Measurements from ENCODE around the gene FARS2. TPM values are rescaled to one million over a fixed set of nuclear protein-coding genes. Genes with fewer than 3 reads are reported as not detected.

The FARS2 gene
- total RNA-seq, 1 experiment from 2014 or later, result 15.0 TPM

DNA sequence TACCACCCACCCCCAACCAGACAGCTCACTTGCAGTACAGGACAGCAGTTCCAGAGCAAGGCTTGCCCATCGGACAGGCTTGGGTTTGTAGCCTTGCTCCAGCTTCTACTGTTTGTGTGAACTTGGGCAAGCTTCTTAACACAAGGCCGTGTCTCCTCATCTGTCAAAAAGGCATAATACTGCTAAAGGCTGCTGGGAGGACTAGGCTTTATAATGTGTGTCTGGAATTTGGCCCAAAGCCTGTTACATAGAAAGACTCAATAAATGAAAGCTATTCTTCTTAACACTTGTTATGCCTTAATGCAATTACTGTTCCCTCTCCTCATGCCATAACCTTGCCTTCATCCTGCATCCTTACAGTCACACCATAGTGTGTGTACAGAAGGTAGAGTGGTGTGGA, 44.0 kb upstream of the FARS2 start:
- Mint-ChIP-seq H3K4me1 (peaks cover 22% of the 10 kb centered on the region), H3K27me3 (ENCODE audit: low read depth) (no peaks in the 10 kb centered on the region), H3K4me3 (no peak overlapping the region), H3K9me3 (no peaks in the 10 kb centered on the region), H3K36me3 (peaks cover 15% of the 10 kb centered on the region; the same call in 1 of the 2 replicates), H3K27ac (no peak overlapping the region)
- ChIA-PET POLR2A (no interaction called here), CTCF (interaction anchor here (2.7 to 3.0 kb wide), 2 partner anchors 86 to 162 kb away, joined by 13 to 16 read pairs; no protein-coding TSS in a partner anchor)
- DNase-seq (ENCODE audit: low spot score), result no peak
- TF ChIP-seq RORB (CRISPR knock-in tag; IDR thresholded peaks at IDR 0.05), result no peak
- TF ChIP-seq, protein P1, sequence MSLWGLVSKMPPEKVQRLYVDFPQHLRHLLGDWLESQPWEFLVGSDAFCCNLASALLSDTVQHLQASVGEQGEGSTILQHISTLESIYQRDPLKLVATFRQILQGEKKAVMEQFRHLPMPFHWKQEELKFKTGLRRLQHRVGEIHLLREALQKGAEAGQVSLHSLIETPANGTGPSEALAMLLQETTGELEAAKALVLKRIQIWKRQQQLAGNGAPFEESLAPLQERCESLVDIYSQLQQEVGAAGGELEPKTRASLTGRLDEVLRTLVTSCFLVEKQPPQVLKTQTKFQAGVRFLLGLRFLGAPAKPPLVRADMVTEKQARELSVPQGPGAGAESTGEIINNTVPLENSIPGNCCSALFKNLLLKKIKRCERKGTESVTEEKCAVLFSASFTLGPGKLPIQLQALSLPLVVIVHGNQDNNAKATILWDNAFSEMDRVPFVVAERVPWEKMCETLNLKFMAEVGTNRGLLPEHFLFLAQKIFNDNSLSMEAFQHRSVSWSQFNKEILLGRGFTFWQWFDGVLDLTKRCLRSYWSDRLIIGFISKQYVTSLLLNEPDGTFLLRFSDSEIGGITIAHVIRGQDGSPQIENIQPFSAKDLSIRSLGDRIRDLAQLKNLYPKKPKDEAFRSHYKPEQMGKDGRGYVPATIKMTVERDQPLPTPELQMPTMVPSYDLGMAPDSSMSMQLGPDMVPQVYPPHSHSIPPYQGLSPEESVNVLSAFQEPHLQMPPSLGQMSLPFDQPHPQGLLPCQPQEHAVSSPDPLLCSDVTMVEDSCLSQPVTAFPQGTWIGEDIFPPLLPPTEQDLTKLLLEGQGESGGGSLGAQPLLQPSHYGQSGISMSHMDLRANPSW (CRISPR knock-in tag; conservative IDR thresholded peaks at IDR 0.05; ENCODE audit: low read depth), result no peak
- TF ChIP-seq KAT7 (CRISPR knock-in tag; IDR thresholded peaks at IDR 0.05; ENCODE audit: borderline replicate concordance), result no peak
- TF ChIP-seq, protein P2, sequence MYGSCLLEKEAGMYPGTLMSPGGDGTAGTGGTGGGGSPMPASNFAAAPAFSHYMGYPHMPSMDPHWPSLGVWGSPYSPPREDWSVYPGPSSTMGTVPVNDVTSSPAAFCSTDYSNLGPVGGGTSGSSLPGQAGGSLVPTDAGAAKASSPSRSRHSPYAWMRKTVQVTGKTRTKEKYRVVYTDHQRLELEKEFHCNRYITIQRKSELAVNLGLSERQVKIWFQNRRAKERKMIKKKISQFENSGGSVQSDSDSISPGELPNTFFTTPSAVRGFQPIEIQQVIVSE (CRISPR knock-in tag; IDR thresholded peaks at IDR 0.05; ENCODE audit: borderline replicate concordance), result no peak
- TF ChIP-seq NFE2L1 (CRISPR knock-in tag; IDR thresholded peaks at IDR 0.05), result no peak
- TF ChIP-seq, protein P3, sequence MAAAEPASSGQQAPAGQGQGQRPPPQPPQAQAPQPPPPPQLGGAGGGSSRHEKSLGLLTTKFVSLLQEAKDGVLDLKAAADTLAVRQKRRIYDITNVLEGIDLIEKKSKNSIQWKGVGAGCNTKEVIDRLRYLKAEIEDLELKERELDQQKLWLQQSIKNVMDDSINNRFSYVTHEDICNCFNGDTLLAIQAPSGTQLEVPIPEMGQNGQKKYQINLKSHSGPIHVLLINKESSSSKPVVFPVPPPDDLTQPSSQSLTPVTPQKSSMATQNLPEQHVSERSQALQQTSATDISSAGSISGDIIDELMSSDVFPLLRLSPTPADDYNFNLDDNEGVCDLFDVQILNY (CRISPR knock-in tag; IDR thresholded peaks at IDR 0.05), result no peak
- no peak for TF ChIP-seq SP1 (CRISPR knock-in tag; conservative IDR thresholded peaks at IDR 0.05)
- no peak for TF ChIP-seq NFYB (CRISPR knock-in tag; conservative IDR thresholded peaks at IDR 0.05; ENCODE audit: low read depth)
- no peak for TF ChIP-seq ZNF121 (CRISPR knock-in tag; IDR thresholded peaks at IDR 0.05)
- no peak for TF ChIP-seq ZNF396 (CRISPR knock-in tag; IDR thresholded peaks at IDR 0.05; ENCODE audit: borderline replicate concordance)
- TF ChIP-seq, protein P4, sequence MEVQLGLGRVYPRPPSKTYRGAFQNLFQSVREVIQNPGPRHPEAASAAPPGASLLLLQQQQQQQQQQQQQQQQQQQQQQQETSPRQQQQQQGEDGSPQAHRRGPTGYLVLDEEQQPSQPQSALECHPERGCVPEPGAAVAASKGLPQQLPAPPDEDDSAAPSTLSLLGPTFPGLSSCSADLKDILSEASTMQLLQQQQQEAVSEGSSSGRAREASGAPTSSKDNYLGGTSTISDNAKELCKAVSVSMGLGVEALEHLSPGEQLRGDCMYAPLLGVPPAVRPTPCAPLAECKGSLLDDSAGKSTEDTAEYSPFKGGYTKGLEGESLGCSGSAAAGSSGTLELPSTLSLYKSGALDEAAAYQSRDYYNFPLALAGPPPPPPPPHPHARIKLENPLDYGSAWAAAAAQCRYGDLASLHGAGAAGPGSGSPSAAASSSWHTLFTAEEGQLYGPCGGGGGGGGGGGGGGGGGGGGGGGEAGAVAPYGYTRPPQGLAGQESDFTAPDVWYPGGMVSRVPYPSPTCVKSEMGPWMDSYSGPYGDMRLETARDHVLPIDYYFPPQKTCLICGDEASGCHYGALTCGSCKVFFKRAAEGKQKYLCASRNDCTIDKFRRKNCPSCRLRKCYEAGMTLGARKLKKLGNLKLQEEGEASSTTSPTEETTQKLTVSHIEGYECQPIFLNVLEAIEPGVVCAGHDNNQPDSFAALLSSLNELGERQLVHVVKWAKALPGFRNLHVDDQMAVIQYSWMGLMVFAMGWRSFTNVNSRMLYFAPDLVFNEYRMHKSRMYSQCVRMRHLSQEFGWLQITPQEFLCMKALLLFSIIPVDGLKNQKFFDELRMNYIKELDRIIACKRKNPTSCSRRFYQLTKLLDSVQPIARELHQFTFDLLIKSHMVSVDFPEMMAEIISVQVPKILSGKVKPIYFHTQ (CRISPR knock-in tag; IDR thresholded peaks at IDR 0.05), result no peak
- TF ChIP-seq ESRRA (CRISPR knock-in tag; IDR thresholded peaks at IDR 0.05; ENCODE audit: borderline replicate concordance), result no peak
- TF ChIP-seq ZNF219 (CRISPR knock-in tag; IDR thresholded peaks at IDR 0.05; ENCODE audit: borderline replicate concordance), result no peak
- TF ChIP-seq TEAD1 (CRISPR knock-in tag; IDR thresholded peaks at IDR 0.05), result no peak
- TF ChIP-seq, protein P5, sequence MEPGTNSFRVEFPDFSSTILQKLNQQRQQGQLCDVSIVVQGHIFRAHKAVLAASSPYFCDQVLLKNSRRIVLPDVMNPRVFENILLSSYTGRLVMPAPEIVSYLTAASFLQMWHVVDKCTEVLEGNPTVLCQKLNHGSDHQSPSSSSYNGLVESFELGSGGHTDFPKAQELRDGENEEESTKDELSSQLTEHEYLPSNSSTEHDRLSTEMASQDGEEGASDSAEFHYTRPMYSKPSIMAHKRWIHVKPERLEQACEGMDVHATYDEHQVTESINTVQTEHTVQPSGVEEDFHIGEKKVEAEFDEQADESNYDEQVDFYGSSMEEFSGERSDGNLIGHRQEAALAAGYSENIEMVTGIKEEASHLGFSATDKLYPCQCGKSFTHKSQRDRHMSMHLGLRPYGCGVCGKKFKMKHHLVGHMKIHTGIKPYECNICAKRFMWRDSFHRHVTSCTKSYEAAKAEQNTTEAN (CRISPR knock-in tag; IDR thresholded peaks at IDR 0.05), result no peak
- ATAC-seq, result no peak

DNA sequence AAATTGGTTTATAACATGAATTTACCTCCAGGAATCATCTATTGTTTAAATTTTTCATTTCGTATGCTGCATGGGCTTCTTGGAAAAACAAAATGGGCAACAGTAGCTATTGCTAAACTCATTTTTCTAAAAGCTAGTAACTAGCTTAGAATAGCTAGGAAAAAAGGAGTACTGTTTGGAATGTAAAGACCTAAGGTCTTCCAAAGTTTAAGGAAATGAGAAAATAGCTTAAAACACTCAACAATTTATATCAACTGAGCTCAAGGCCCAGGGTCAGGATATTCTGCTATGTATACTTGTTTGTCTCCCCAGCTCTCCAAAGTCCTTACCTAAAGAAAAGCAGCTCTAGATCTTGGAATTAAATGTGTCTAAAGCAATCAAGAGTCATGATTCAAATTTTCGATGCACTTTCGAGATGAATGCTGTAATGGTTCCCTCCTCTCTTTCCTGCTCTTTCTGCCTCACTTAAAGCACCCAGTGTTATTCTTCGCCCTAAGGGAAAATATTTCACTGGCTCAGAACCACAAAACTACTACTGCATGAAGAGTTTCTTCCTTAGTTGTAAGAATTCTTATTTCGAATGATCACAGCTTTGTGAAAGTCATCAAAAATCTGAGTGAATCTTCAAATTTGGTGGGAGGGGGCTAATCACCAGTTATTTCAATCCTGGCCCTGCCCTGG, 42.2 kb upstream of the FARS2 start:
- ATAC-seq (no peak), DNase-seq (ENCODE audit: low spot score) (no peak)
- POLR2A ChIA-PET, result interaction anchor here (0.7 kb wide), 1 partner anchor 41 kb away, joined by 3 read pairs; no protein-coding TSS in a partner anchor
- Mint-ChIP-seq H3K27me3 (ENCODE audit: low read depth) (no peaks in the 10 kb centered on the region), H3K9me3 (no peaks in the 10 kb centered on the region), H3K4me1 (peaks cover 18% of the 10 kb centered on the region), H3K4me3 (no peak overlapping the region), H3K27ac (no peak overlapping the region), H3K36me3 (no peaks in the 10 kb centered on the region)
- TF ChIP-seq OVOL2 (CRISPR knock-in tag; IDR thresholded peaks at IDR 0.05; ENCODE audit: borderline replicate concordance) (no peak), ZNF423 (CRISPR knock-in tag; IDR thresholded peaks at IDR 0.05) (no peak), HMGA2 (CRISPR knock-in tag; IDR thresholded peaks at IDR 0.05) (no peak), FOXJ3 (CRISPR knock-in tag; IDR thresholded peaks at IDR 0.05; ENCODE audit: borderline replicate concordance) (no peak), JUN (CRISPR knock-in tag; IDR thresholded peaks at IDR 0.05) (no peak), CBFB (CRISPR knock-in tag; IDR thresholded peaks at IDR 0.05; ENCODE audit: low read depth) (no peak), RELA (CRISPR knock-in tag; IDR thresholded peaks at IDR 0.05; ENCODE audit: borderline replicate concordance) (no peak), GTF2I (CRISPR knock-in tag; conservative IDR thresholded peaks at IDR 0.05) (no peak)
- TF ChIP-seq, protein P6, sequence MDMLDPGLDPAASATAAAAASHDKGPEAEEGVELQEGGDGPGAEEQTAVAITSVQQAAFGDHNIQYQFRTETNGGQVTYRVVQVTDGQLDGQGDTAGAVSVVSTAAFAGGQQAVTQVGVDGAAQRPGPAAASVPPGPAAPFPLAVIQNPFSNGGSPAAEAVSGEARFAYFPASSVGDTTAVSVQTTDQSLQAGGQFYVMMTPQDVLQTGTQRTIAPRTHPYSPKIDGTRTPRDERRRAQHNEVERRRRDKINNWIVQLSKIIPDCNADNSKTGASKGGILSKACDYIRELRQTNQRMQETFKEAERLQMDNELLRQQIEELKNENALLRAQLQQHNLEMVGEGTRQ (CRISPR knock-in tag; IDR thresholded peaks at IDR 0.05), result no peak
- CTCF ChIA-PET, result interaction anchor here (0.6 to 3.0 kb wide), 6 partner anchors 76 to 1328 kb away, joined by 3 to 16 read pairs (median 8); no protein-coding TSS in a partner anchor

Data from WTC11 (cell line).